K562 (cell line): ENCODE results near the gene CDKL4. TPM values are rescaled to one million over a fixed set of nuclear protein-coding genes. Genes with fewer than 3 reads are reported as not detected.

Source experiments
- ATAC-seq: fragments of 200-7000 bp; cut with Tn5 transposase; 3 replicates; pipeline ENCODE4 v1.9.1; 2020; ENCODE audit warnings: moderate library complexity
- BruUV-seq: library from RNA; stranded (reverse); fragments of 400-500 nt; replicated peaks from 2 replicates; lab custom pipeline; 2021; lab: Mats Ljungman, UMichigan
- CTCF ChIA-PET: fragments of 300-600 bp; formaldehyde crosslinking; extraction: SDS; loops from one replicate; lab custom pipeline; 2021; ENCODE audit warnings: low intra/inter-chr PET ratio; lab: Yijun Ruan, JAX
- POLR2A ChIA-PET: fragments of 300-600, 350-650 bp; sonication (Branson Sonifier 250); formaldehyde crosslinking; extraction: SDS; loops from one replicate; lab custom pipeline; 2021; ENCODE audit warnings: antibody characterized with exemption, inconsistent platforms; lab: Yijun Ruan, JAX
- DNase-seq, 4 experiments: peaks; one replicate each; pipeline versions ENCODE4 v3.0.0 to v3.0.0-alpha.2; 2011 to 2018; ENCODE audit warnings: low spot score in 3 of 4, mixed read lengths in 3 of 4; ENCODE audit errors: extremely low read depth in 1 of 4
- FAIRE-seq: peaks from 2 replicates; lab custom pipeline; 2011; peaks lifted over from hg19 to GRCh38; lab: Jason Lieb, UNC
- H2AFZ ChIP-seq: 2 replicates; pipeline ENCODE4 v1.6.0; 2011; ENCODE audit warnings: low read depth, low read length, control low read depth, inconsistent platforms
- H3K27ac ChIP-seq: fragments of 200-600 bp; 3 replicates; pipeline ENCODE4 v1.8.0; 2011; ENCODE audit warnings: low read depth, mild to moderate bottlenecking, control low read depth, inconsistent platforms, low read length, moderate library complexity, mixed read lengths; ENCODE audit errors: extremely low read depth
- H3K27me3 ChIP-seq, 2 experiments: fragments of 300-600 bp in 1 of 2; 2 replicates in 1 of 2; 3 replicates in 1 of 2; pipeline versions ENCODE4 v1.6.0 to v1.8.0; 2011; ENCODE audit warnings: inconsistent platforms in 2 of 2, low read length in 2 of 2, mild to moderate bottlenecking in 1 of 2, mixed read lengths in 1 of 2, moderate library complexity in 1 of 2; ENCODE audit not compliant: control insufficient read depth in 2 of 2, insufficient read depth in 2 of 2
- H3K36me3 ChIP-seq: fragments of 300-600 bp; 3 replicates; pipeline ENCODE4 v1.8.0; 2011; ENCODE audit warnings: mild to moderate bottlenecking, low read length, inconsistent platforms; ENCODE audit not compliant: control insufficient read depth, insufficient read depth
- H3K4me1 ChIP-seq, 2 experiments: fragments of 200-600 bp in 1 of 2; replicated peaks in 1 of 2; 2 replicates in 1 of 2; 3 replicates in 1 of 2; pipeline versions ENCODE4 v1.5.1 to v1.8.0; 2011; ENCODE audit warnings: inconsistent platforms in 2 of 2, low read length in 2 of 2, mild to moderate bottlenecking in 1 of 2, mixed read lengths in 1 of 2, moderate library complexity in 1 of 2; ENCODE audit not compliant: control insufficient read depth in 2 of 2, insufficient read depth in 2 of 2
- H3K4me2 ChIP-seq: 2 replicates; pipeline ENCODE4 v1.6.1; 2011; ENCODE audit warnings: low read length, control low read depth, inconsistent platforms, mixed read lengths; ENCODE audit not compliant: insufficient read depth
- H3K4me3 ChIP-seq: fragments of 200-600 bp; sonication (generic), shearing (Covaris generic); 2 replicates; pipeline ENCODE4 v1.5.1; 2016; ENCODE audit warnings: control low read depth, inconsistent platforms
- H3K79me2 ChIP-seq: fragments of 200-600 bp; 3 replicates; pipeline ENCODE4 v1.8.0; 2011; ENCODE audit warnings: low read length, inconsistent platforms; ENCODE audit not compliant: control insufficient read depth, insufficient read depth
- H3K9ac ChIP-seq, 2 experiments: 2 replicates each; pipeline versions ENCODE4 v1.6.0 to v1.6.1; 2011; ENCODE audit warnings: low read depth in 2 of 2, low read length in 2 of 2, control low read depth in 1 of 2, inconsistent platforms in 1 of 2, mild to moderate bottlenecking in 1 of 2, mixed read lengths in 1 of 2; ENCODE audit not compliant: insufficient read depth in 1 of 2
- H3K9me1 ChIP-seq: one replicate; pipeline ENCODE4 v1.6.0; 2011; ENCODE audit warnings: inconsistent platforms, mild to moderate bottlenecking, low read length, moderate library complexity; ENCODE audit not compliant: control insufficient read depth, insufficient read depth
- H3K9me3 ChIP-seq: replicated peaks from 2 replicates; pipeline ENCODE4 v1.5.1; 2011; ENCODE audit warnings: low read depth, low read length, inconsistent platforms; ENCODE audit not compliant: control insufficient read depth, insufficient read depth
- H4K20me1 ChIP-seq: replicated peaks from 2 replicates; pipeline ENCODE4 v1.6.1; 2011; ENCODE audit warnings: low read length, inconsistent platforms, mixed read lengths; ENCODE audit not compliant: control insufficient read depth, insufficient read depth
- BRF1 ChIP-seq: IDR thresholded peaks from 3 replicates; pipeline ENCODE4 v1.6.1; 2011; ENCODE audit warnings: borderline replicate concordance, mild to moderate bottlenecking; ENCODE audit not compliant: insufficient read length; ENCODE audit errors: extremely low read depth
- HMBOX1 ChIP-seq: sonication (generic); IDR thresholded peaks from 2 replicates; pipeline ENCODE4 v1.6.1; 2016
- NEUROD1 ChIP-seq: fragments of 150-350 bp; IDR thresholded peaks from 2 replicates; pipeline ENCODE4 v1.6.1; 2014; ENCODE audit warnings: borderline replicate concordance, low read length, low read depth; ENCODE audit not compliant: partially characterized antibody
- SMARCA4 ChIP-seq: fragments of 450-650 bp; IDR thresholded peaks from 2 replicates; pipeline ENCODE4 v1.6.1; 2016
- SNAPC5 ChIP-seq: fragments of 250-450 bp; sonication (Bioruptor Pico); IDR thresholded peaks from 2 replicates; pipeline ENCODE4 v1.8.0; 2021; ENCODE audit warnings: moderate library complexity, mild to moderate bottlenecking, inconsistent platforms
- SP2 ChIP-seq: IDR thresholded peaks from 2 replicates; pipeline ENCODE4 v1.6.1; 2011; ENCODE audit warnings: mild to moderate bottlenecking, low read depth, low read length, moderate library complexity; ENCODE audit not compliant: poor library complexity, severe bottlenecking; ENCODE audit errors: extremely low read depth
- SRSF9 ChIP-seq: fragments of 200-400 bp; formaldehyde crosslinking; IDR thresholded peaks from 2 replicates; pipeline ENCODE4 v1.6.1; 2017; ENCODE audit warnings: low read depth, low read length, borderline replicate concordance
- ZNF143 ChIP-seq: sonication (generic); formaldehyde crosslinking; IDR thresholded peaks from 2 replicates; pipeline ENCODE4 v1.9.0; 2022; ENCODE audit warnings: mild to moderate bottlenecking, missing genetic modification reagents
- ZNF318 ChIP-seq, 2 experiments: fragments of 450-650 bp; IDR thresholded peaks; 2 replicates each; pipeline ENCODE4 v1.6.1; 2016; ENCODE audit warnings: mild to moderate bottlenecking in 2 of 2, borderline replicate concordance in 1 of 2, low read depth in 1 of 2, moderate library complexity in 1 of 2
- WGBS: fragments of 100-300 bp; shearing (Covaris generic); methylation state at CpG from one replicate; pipeline ENCODE4 v1.1.6; 2016; ENCODE audit warnings: low coverage, mixed read lengths; ENCODE audit not compliant: insufficient coverage; ENCODE audit errors: missing lambda C conversion rate; 5-methylcytosine and 5-hydroxymethylcytosine counted together
- in situ Hi-C: fragments of 300-500 bp; cut with MboI; formaldehyde crosslinking; loops from 4 replicates; pipeline ENCODE4 v1.15.0; 2018; ENCODE audit warnings: inconsistent platforms, mixed read lengths
- intact Hi-C: fragments of 100-400 bp; cut with micrococcal nuclease; formaldehyde crosslinking; loops from 2 replicates; pipeline ENCODE4 v1.14.2; 2022
- polyA plus RNA-seq, 8 experiments: library from polyadenylated mRNA; depleted of rRNA in 4 of 8; stranded (reverse) in 5 of 8; unstranded in 3 of 8; fragments of >200 nt; fragmentation: Nextera tagmentation in 2 of 8; fragmentation: Illumina TruSeq in 1 of 8; extraction: Ambion mirVana in 2 of 8; extraction: Trizol in 1 of 8; gene quantifications; 2 replicates each; pipeline versions ENCODE4 v1.2.1 to v1.2.3, GENCODE V29; 2011 to 2014; ENCODE audit warnings: inconsistent platforms in 1 of 8, missing spikeins in 1 of 8
- total RNA-seq, 7 experiments: library from RNA; depleted of rRNA in 6 of 7; stranded (reverse); fragments of >200 nt in 6 of 7; fragmentation: Illumina TruSeq in 2 of 7; extraction: Trizol in 2 of 7; gene quantifications; 2 replicates each; pipeline versions ENCODE4 v1.2.1 to v1.2.3, GENCODE V29; 2011 to 2021; ENCODE audit warnings: low replicate concordance in 1 of 7
- TF ChIP-seq, protein P1 (sequence below): fragments of 200-800 bp; sonication (Bioruptor generic); IDR thresholded peaks from 2 replicates; pipeline ENCODE4 v1.6.1; 2017; ENCODE audit warnings: missing genetic modification characterization, missing compliant biosample characterization

Gene CDKL4
- total and polyA plus RNA-seq, 9 of the 15 experiments (the other 6 are each of a cell fraction or from before 2014, with no cell fraction given) = not detected

DNA sequence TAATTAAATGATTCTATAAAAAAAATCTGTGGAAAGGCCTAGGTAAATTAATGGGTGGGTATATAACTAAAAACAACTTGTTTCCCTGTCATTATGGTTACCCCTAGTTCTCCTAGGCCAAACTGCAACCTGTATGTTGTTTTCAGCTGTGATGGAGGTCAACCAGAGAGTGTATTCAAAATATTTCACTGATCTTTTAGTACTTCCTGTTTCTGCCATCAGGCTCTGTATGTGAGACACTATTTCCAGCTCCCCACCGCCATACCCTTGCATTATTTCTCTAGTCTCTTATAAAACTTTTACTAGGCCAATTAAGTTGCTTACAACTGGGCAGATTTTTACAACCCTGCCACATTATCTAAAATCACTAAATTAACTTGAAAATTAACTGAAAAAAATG is 21.0 kb upstream of the CDKL4 start:
- CTCF ChIA-PET = no interaction called here
- TF ChIP-seq SNAPC5 = no peak
- TF ChIP-seq SMARCA4 = no peak
- TF ChIP-seq, protein P1, sequence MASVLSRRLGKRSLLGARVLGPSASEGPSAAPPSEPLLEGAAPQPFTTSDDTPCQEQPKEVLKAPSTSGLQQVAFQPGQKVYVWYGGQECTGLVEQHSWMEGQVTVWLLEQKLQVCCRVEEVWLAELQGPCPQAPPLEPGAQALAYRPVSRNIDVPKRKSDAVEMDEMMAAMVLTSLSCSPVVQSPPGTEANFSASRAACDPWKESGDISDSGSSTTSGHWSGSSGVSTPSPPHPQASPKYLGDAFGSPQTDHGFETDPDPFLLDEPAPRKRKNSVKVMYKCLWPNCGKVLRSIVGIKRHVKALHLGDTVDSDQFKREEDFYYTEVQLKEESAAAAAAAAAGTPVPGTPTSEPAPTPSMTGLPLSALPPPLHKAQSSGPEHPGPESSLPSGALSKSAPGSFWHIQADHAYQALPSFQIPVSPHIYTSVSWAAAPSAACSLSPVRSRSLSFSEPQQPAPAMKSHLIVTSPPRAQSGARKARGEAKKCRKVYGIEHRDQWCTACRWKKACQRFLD = no peak
- no peak for TF ChIP-seq HMBOX1
- no peak for TF ChIP-seq ZNF143 (CRISPR knock-in tag)
- TF ChIP-seq ZNF318 (IDR thresholded peaks at IDR 0.05; ENCODE audit: borderline replicate concordance in 1 of 2, low read depth in 1 of 2) = no peak
- TF ChIP-seq NEUROD1 = no peak
- TF ChIP-seq BRF1 = no peak
- TF ChIP-seq SRSF9 = no peak
- no peak for TF ChIP-seq SP2

More for the DNA sequence above, 21.0 kb upstream of the CDKL4 start:
- Histone ChIP-seq H3K9ac (no peak overlapping the region), H3K36me3 (peaks cover 50% of the 10 kb centered on the region; the same call in 2 of the 3 replicates), H2AFZ (no peak overlapping the region), H3K4me3 (no peak overlapping the region), H3K79me2 (no peaks in the 10 kb centered on the region), H3K4me2 (no peak overlapping the region), H3K9me1 (no peaks in the 10 kb centered on the region), H4K20me1 (no peaks in the 10 kb centered on the region), H3K9me3 (no peaks in the 10 kb centered on the region), H3K4me1 (no peaks in the 10 kb centered on the region), H3K27me3 (no peaks in the 10 kb centered on the region), H3K27ac (no peak overlapping the region)
- POLR2A ChIA-PET = no interaction called here
- intact Hi-C loops = no loop called here
- WGBS = 100% methylated on average over 1 of the region's 1 CpG
- ATAC-seq (no peak), DNase-seq (no peak), FAIRE-seq (no peak)
- in situ Hi-C loops = no loop called here
- BruUV-seq = no TSS peak
